ENCODE measurements around the gene GAL3ST3.

The GAL3ST3 gene

DNA sequence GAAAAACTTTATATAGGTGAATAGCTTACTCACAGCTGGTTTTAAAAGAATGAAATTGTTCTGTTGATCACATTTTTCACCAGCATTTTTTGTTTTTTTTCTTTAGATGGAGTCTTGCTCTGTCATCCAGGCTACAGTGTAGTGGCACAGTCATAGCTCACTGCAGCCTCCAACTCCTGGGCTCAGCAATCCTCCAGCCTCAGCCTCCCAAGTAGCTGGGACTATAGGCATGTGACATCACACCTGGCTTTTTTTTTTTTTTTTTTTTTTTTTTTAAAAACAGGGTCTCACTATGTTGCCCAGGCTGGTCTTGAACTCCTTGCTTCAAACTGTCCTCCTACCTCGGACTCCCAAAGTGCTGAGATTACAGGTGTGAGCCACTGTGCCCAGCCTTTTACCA, 24.7 kb upstream of the GAL3ST3 start:
- no peak overlapping the region for H3K27ac ChIP-seq
- TF ChIP-seq, protein P1, sequence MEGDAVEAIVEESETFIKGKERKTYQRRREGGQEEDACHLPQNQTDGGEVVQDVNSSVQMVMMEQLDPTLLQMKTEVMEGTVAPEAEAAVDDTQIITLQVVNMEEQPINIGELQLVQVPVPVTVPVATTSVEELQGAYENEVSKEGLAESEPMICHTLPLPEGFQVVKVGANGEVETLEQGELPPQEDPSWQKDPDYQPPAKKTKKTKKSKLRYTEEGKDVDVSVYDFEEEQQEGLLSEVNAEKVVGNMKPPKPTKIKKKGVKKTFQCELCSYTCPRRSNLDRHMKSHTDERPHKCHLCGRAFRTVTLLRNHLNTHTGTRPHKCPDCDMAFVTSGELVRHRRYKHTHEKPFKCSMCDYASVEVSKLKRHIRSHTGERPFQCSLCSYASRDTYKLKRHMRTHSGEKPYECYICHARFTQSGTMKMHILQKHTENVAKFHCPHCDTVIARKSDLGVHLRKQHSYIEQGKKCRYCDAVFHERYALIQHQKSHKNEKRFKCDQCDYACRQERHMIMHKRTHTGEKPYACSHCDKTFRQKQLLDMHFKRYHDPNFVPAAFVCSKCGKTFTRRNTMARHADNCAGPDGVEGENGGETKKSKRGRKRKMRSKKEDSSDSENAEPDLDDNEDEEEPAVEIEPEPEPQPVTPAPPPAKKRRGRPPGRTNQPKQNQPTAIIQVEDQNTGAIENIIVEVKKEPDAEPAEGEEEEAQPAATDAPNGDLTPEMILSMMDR (conservative IDR thresholded peaks at IDR 0.05), result no peak

DNA sequence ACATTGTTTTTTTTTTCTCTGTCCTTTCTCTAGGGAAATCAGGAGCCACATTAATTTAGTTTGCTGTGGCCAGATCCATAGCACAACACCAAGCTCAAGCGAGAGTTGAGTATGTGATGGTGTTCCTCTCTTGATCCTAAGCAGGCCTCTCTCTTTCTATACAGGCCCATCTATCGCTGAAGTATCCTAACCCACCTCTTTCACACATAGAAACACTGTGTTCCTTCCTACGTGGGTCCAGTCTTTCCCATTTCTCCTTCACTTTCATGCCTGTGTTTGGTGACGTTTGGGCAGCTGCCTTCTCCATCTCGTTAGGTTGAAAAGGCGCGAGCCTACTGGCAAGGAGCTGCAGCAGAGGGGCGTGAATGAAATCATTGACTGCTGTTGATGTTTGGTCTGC, 23.6 kb upstream of the GAL3ST3 start:
- H3K27ac ChIP-seq, result no peak overlapping the region
- TF ChIP-seq ZFX (IDR thresholded peaks at IDR 0.05), result no peak
- TF ChIP-seq, protein P1 (conservative IDR thresholded peaks at IDR 0.05), result no peak

GRCh38 chr11:66072081-66072480, 23.1 kb upstream of the GAL3ST3 start:
- TF ChIP-seq, protein P1 (conservative IDR thresholded peaks at IDR 0.05), result no peak
- no peak for TF ChIP-seq ZFX (IDR thresholded peaks at IDR 0.05)
- no peak overlapping the region for H3K27ac ChIP-seq

GRCh38 chr11:66071381-66071801, 22.4 kb upstream of the GAL3ST3 start:
- H3K27ac ChIP-seq, result peak overlapping the region; percentile 73; the same call in 1 of the 2 replicates
- no peak for TF ChIP-seq ZFX (IDR thresholded peaks at IDR 0.05)
- TF ChIP-seq, protein P1 (conservative IDR thresholded peaks at IDR 0.05), result no peak

GRCh38 chr11:66070604-66071380, 21.8 kb upstream of the GAL3ST3 start:
- peak overlapping the region; percentile 73 for H3K27ac ChIP-seq
- TF ChIP-seq ZFX (IDR thresholded peaks at IDR 0.05), result peak; percentile 44
- TF ChIP-seq, protein P1 (conservative IDR thresholded peaks at IDR 0.05), result no peak

- H3K27ac ChIP-seq, result peak within 1 kb of the TSS; percentile 73
- no peak; the same call in 1 of the 2 replicates for TF ChIP-seq ZFX (IDR thresholded peaks at IDR 0.05)
- TF ChIP-seq, protein P1 (conservative IDR thresholded peaks at IDR 0.05), result no peak
Measured at GRCh38 chr11:66069715-66070603, 21.0 kb upstream of the GAL3ST3 start, which contains the start of gene PACS1. PACS1 (plus strand) TSS chr11:66070272; CDS start chr11:66070487, 215 bp downstream.
